HCT116 (cell line): ENCODE results near the gene TMEM134.

ENCODE experiments used
- EZH2 ChIP-seq: fragments of 200-600 bp; sonication (generic); IDR thresholded peaks from 2 replicates; pipeline ENCODE4 v1.6.1; 2017; ENCODE audit warnings: antibody characterized with exemption, mixed run types
- JUND ChIP-seq: IDR thresholded peaks from 2 replicates; pipeline ENCODE4 v1.6.1; 2012
- ZFX ChIP-seq: fragments of 450-650 bp; IDR thresholded peaks from 2 replicates; pipeline ENCODE4 v1.6.1; 2017
- TF ChIP-seq, protein P1 (sequence below), 3 experiments: fragments of 200-600 bp in 1 of 3; sonication (generic) in 1 of 3; IDR thresholded peaks in 2 of 3; conservative IDR thresholded peaks in 1 of 3; 2 replicates each; pipeline ENCODE4 v1.5.1; 2012 to 2017; ENCODE audit warnings: low read depth in 2 of 3, low read length in 2 of 3, antibody characterized with exemption in 1 of 3, borderline replicate concordance in 1 of 3, control low read depth in 1 of 3, mild to moderate bottlenecking in 1 of 3, mixed read lengths in 1 of 3, mixed run types in 1 of 3, moderate library complexity in 1 of 3; ENCODE audit not compliant: insufficient read depth in 1 of 3
- TF ChIP-seq, protein P2 (sequence below): IDR thresholded peaks from 2 replicates; pipeline ENCODE4 v1.6.1; 2012

DNA sequence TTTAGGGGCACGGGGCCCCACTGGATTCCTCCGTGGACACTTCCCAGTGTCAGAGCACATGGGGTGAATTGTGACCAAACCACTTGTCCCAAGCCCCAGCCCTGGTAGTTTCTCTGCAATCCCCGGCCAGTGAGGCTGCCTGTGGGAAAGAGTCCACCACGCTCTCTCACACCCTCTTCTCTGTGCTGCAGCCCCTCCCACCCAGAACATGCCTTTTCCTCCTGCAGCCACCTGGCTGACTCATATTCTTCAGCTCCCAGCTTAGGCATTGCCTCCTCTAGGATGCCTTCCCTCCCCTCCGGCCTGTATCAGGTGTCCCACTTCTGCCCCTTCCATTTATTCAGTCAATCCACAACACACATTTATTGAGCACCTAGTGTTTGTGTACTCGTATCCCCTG, 46.2 kb downstream of the TMEM134 start:
- TF ChIP-seq, protein P1, sequence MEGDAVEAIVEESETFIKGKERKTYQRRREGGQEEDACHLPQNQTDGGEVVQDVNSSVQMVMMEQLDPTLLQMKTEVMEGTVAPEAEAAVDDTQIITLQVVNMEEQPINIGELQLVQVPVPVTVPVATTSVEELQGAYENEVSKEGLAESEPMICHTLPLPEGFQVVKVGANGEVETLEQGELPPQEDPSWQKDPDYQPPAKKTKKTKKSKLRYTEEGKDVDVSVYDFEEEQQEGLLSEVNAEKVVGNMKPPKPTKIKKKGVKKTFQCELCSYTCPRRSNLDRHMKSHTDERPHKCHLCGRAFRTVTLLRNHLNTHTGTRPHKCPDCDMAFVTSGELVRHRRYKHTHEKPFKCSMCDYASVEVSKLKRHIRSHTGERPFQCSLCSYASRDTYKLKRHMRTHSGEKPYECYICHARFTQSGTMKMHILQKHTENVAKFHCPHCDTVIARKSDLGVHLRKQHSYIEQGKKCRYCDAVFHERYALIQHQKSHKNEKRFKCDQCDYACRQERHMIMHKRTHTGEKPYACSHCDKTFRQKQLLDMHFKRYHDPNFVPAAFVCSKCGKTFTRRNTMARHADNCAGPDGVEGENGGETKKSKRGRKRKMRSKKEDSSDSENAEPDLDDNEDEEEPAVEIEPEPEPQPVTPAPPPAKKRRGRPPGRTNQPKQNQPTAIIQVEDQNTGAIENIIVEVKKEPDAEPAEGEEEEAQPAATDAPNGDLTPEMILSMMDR (IDR thresholded peaks at IDR 0.05 in 2 of 3, conservative IDR thresholded peaks at IDR 0.05 in 1 of 3; ENCODE audit: borderline replicate concordance in 1 of 3, insufficient read depth in 1 of 3, low read depth in 2 of 3, low read length in 2 of 3), result no peak
- TF ChIP-seq JUND (no peak), ZFX (no peak), EZH2 (no peak)
- TF ChIP-seq, protein P2, sequence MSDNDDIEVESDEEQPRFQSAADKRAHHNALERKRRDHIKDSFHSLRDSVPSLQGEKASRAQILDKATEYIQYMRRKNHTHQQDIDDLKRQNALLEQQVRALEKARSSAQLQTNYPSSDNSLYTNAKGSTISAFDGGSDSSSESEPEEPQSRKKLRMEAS, result no peak
